GM18907 (cell line): Measurements from ENCODE around the gene PSMG1.
"Not testable (repeated sequence)": the region's sequence is repeated elsewhere in the genome, so short reads cannot be mapped to it uniquely, and the experiment has no call there.

Source experiments
- ATAC-seq: cut with Tn5 transposase; IDR thresholded peaks from one replicate; pipeline ENCODE4 v1.9.1; 2021; ENCODE audit warnings: mild to moderate bottlenecking, moderate library complexity; ENCODE audit not compliant: unreplicated experiment

The PSMG1 gene

DNA sequence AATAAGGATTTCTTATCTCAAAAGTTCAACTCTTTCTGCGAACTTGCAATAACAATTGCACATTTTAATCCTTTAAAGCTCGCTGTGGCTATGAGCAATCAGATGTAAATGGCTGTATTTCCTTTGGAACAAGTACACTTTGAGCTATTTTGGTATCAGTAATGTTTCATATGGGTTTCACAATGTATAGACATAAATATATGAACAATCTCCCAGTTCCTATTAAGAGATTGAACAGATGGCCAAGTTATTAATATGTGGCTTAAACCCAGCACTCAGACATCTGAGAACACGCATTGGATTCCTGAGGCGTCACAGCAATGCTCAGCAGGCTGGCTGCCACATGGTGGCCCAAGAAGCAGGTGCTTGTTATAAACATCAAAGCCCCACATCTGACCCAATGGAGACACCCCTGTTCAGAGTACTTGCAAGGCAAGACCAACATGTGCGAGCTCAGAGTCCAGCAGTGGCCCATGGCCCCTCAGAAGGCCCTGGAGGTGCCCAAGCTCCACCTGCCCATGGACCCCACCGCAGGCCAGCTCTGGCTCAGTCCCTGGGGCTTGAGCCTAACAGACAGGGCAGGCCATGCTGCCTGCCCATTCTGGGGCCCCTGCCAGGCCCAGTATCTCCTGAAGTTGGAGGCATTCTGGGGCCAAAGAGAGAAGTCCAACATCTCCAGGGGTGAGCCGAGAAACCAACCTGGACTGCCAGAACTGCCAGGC, 23.7 kb downstream of the PSMG1 start:
- ATAC-seq, result no peak

DNA sequence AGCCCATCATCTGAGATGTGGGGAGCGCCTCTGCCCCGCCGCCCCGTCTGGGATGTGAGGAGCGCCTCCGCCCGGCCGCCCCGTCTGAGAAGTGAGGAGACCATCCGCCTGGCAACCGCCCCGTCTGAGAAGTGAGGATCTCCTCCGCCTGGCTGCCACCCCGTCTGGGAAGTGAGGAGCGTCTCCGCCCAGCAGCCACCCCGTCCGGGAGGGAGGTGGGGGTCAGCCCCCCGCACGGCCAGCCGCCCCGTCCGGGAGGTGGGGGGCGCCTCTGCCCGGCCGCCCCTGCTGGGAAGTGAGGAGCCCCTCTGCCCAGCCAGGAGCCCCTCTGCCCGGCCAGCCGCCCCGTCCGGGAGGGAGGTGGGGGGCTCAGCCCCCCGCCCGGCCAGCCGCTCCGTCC, 26.0 kb downstream of the PSMG1 start:
- ATAC-seq, result not testable (repeated sequence)

GRCh38 chr21:39156024-39156423, 27.2 kb downstream of the PSMG1 start:
- no peak for ATAC-seq

GRCh38 chr21:39155578-39155977, 27.7 kb downstream of the PSMG1 start:
- no peak for ATAC-seq

DNA sequence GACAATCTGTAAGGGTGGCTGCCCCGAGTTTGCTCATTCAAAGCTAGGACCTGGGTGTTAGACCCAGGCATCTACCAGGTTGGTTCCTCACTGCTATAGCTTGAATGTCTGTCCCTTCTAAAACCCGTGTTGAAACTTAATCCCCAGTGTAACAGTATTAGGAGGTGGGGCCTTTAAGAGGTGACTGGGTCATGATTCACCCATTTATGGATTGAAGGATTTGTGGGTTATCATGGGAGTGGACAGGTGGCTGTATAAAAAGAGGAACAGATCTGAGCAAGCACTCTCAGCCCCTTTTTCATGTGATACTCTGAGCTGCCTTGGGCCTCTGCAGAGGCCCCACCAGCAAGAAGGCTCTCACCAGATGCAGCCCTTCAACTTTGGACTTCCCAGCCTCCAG, 29.4 kb downstream of the PSMG1 start:
- no peak for ATAC-seq

GRCh38 chr21:39153373-39153772, 29.9 kb downstream of the PSMG1 start:
- ATAC-seq, result no peak

- ATAC-seq, result no peak
Measured at GRCh38 chr21:39152271-39152670, 31.0 kb downstream of the PSMG1 start.

DNA sequence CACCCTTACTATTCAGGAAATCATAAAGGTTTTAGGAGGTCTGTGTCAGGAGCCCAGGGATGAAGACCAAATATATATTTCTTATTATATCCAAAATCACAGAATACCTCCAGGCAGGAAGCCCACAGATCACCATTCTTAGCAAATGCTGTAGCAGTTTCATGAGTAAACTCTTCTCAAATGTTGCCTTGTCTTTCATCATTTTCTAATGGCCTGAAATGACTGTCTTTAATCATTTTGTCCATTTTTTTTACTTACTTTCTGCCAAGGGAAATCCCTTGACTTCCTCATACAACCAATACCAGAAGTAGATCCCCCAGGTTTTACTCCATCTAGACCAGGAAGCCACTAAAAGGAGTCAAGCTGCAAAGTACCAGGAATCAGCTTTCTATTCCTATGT, 32.4 kb downstream of the PSMG1 start:
- no peak for ATAC-seq

DNA sequence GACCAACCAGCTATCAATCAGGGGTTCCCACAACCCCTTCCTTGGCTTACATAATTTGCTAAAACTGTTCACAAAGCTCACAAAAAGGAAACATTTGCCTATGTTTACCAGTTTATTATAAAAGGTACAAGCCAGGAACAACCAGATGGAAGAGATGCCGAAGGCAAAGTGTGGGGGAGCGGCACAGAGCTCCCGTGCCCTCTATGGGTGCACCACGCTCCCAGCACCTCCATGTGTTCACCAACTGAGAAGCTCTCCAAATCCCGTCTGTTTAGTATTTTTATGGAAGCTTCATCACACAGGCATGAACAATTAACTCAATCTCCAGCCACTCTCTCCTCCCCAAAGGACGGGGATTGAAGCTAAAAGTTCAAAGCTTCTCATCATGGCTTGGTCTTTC, 32.9 kb downstream of the PSMG1 start:
- ATAC-seq, result no peak

GRCh38 chr21:39149882-39150281, 33.4 kb downstream of the PSMG1 start:
- ATAC-seq, result no peak

DNA sequence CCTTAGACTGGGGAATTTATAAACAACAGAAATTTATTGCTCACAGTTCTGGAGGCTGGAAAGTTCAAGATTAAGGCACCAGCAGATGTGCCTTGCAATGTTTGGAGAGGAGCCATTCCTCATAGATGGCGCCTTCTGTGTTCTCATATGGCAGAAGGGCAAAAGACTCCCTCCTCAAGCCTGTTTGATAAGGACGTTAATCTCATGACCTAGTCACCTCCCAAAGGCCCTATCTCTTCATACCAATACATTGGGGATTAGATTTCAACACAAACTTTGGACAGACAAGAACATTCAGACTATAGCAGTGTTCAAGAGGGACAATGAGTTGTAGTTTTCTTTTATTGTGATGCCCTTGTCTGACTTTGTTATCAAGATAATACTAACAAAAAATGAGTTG, 34.3 kb downstream of the PSMG1 start:
- no peak for ATAC-seq

GRCh38 chr21:39144191-39144590, 39.1 kb downstream of the PSMG1 start:
- ATAC-seq, result no peak

- no peak for ATAC-seq
Measured at GRCh38 chr21:39142972-39143371, 40.3 kb downstream of the PSMG1 start.

- no peak for ATAC-seq
Measured at GRCh38 chr21:39141502-39141901, 41.7 kb downstream of the PSMG1 start.

- no peak for ATAC-seq
Measured at GRCh38 chr21:39137248-39138178, 45.7 kb downstream of the PSMG1 start.

DNA sequence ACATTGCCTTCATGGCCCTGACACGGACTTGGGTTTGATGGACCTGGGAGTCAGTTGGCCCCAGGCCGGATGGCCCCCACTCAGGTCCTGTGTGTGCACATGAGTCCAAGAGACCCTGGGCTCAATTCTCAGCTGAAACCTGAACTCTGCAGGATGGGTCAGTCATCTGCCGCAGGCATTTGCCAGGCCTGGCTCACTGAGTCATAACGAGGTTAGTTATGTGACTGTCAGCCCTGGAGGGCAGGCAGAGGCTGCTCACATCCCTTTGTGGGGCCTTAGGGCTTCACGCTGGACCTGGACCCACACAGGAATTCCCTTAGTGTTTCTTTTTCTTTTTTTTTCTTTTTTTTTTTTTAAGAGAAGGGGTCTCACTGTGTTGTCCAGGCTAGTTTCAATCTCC, 46.5 kb downstream of the PSMG1 start:
- ATAC-seq, result no peak

DNA sequence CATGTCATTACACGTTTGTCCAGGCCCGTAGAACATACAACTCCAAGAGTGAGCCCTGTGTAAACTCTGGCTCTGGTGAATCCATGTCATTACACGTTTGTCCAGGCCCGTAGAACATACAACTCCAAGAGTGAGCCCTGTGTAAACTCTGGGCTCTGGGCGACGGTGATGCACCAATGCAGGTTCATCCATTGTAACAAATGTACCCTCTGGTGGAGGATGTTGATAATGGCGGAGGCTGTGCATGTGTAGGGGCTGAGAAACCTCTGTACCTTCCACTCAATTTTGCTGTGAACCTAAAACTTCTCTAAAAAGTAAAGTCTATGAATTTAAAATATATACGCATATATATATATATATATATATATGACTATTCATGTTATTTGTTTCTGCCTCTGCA, 47.1 kb downstream of the PSMG1 start:
- ATAC-seq, result not testable (repeated sequence)

- no peak for ATAC-seq
Measured at GRCh38 chr21:39134288-39134810, 48.9 kb downstream of the PSMG1 start.

DNA sequence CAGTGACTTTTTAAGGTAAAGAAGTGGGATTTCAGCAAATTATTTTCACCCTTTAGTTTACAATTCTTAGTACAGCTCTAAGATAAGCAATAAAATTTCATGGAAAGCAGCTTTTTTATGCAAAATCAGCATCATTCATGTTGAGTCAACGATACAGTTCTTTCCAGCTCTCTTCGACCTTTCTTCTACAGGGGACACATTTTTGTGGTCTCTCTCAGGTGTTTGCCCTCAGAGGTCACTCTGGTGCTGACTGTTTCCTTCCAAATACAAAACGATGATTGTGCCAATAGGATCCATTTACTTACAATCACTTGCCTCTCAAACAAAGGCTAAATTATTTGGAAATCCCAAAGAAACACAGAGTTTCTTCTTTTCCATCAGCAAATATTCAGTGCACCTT, 51.0 kb downstream of the PSMG1 start:
- ATAC-seq, result no peak

DNA sequence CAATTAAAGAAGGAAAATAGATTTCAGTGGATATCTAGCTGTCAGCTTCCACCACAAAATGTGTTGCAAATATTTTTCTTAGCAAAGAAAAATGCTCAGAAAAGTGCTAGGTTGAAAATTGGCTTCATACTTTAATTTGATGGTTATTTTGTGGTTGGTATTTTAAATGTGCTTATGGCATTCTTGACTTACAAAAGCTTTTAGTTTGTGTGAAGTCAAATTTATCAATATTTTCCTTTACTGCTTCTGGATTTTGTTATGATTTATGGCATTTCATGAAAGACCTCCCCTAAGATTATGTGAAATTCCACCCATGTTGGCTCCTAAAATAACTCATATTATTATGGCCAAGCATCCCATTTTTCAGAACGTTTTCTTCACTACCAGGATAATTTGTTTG, 51.5 kb downstream of the PSMG1 start:
- no peak for ATAC-seq

- ATAC-seq, result no peak
Measured at GRCh38 chr21:39127506-39127905, 55.7 kb downstream of the PSMG1 start.

- ATAC-seq, result no peak
Measured at GRCh38 chr21:39126486-39126806, 56.8 kb downstream of the PSMG1 start.
